Stimulated activated naive CD8-positive, alpha-beta T cell treated with anti-CD3 and anti-CD28 coated beads, Interleukin-15, amount 100 ng/mL, for 72 hours (primary cell): ENCODE results near the gene RD3L.
"Not testable (repeated sequence)": the region's sequence is repeated elsewhere in the genome, so short reads cannot be mapped to it uniquely, and the experiment has no call there.

Experiments
- ATAC-seq: fragments of 150-1000 bp; cut with Tn5 transposase; 2 replicates; pipeline ENCODE4 v1.10.0; 2021; ENCODE audit warnings: mild to moderate bottlenecking, moderate library complexity
- DNase-seq, 2 donors: peaks; one replicate each; pipeline ENCODE4 v3.0.0; 2021 to 2022
- H3K27ac Mint-ChIP-seq, 2 donors: one replicate each; pipeline ENCODE4 v1.8.0; 2022; ENCODE audit warnings: mild to moderate bottlenecking in 2 of 2, mixed read lengths in 2 of 2, moderate library complexity in 2 of 2
- H3K27me3 Mint-ChIP-seq: one replicate; pipeline ENCODE4 v1.8.0; 2022; ENCODE audit warnings: mixed read lengths
- H3K4me1 Mint-ChIP-seq: one replicate; pipeline ENCODE4 v1.8.0; 2022; ENCODE audit warnings: mild to moderate bottlenecking, mixed read lengths
- H3K4me3 Mint-ChIP-seq, 2 donors: one replicate each; pipeline ENCODE4 v1.8.0; 2022; ENCODE audit warnings: mild to moderate bottlenecking in 2 of 2, mixed read lengths in 2 of 2, moderate library complexity in 1 of 2
- H3K9me3 Mint-ChIP-seq, 2 donors: one replicate each; pipeline ENCODE4 v1.8.0; 2022; ENCODE audit warnings: mixed read lengths in 2 of 2

The RD3L gene

DNA sequence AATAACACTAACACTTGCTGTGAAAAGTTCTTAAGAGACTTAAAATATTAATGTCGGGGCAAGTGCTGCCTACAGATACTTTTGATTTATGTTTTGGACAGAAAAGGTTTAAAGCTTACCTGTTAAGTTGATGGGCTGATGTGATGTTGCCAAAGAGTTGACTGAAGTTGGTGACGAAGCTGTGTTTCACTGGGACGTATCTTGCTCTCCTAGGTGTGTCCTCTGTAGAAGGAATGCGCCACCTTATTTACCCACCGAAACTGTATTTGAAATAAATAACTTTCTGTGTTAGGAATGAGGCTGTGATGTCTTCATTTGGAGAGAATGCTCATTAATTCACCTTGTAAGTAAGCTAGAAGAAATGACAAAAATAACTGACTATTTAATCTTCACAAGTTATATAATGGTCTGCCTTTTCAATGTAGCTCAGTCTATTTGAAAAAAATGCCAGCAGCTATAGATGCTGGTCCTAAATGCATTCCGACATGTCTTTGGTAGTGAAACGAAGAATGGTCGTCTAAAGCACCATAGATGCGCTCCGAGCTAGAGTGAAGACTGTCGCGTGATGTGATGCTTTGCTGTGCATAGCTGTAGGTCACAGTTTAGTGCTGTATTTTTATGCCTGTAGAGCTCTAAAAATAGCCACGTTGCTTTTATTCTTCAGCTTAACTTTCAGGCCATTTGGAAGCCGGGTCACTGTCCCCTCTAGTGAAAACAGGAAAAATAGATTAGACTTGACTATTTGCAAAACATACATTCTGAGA, at the start of gene RD3L:
Gene RD3L (minus strand): TSS at position 557 of the 764 bp plus-strand sequence. CDS start 834 bp downstream, outside the sequence.
- no peak within 1 kb of the TSS for H3K4me3 Mint-ChIP-seq
- no peak within 1 kb of the TSS for H3K27ac Mint-ChIP-seq
- H3K9me3 Mint-ChIP-seq: no peaks in the 10 kb centered on the region
- ATAC-seq: no peak
- H3K4me1 Mint-ChIP-seq: no peaks in the 10 kb centered on the region
- no peak for DNase-seq
- H3K27me3 Mint-ChIP-seq: peaks cover 23% of the 10 kb centered on the region

DNA sequence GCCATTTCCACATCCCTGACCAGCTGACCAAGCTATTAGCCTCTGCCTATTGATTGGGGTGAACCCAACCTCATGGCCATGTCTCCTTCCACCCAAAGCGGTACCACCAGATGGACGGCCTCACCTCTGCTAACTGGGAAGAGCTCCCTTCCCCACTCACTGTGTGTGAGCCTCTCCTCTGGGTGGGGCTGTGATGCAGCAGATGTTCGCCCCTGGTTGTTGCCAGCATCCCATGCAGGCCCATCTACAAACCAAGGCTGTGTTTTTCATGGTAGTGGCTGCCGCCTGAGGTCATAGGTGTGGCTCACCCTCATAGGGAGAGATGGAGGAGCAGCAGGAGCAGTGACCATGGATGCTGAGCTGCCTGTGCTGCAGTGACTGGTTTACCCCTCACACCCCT, 47.6 kb upstream of the RD3L start:
- Mint-ChIP-seq H3K27ac (no peak overlapping the region), H3K4me1 (no peaks in the 10 kb centered on the region), H3K4me3 (no peak overlapping the region), H3K9me3 (peaks cover 7 to 14% of the 10 kb centered on the region in 2 donors), H3K27me3 (peaks cover 37% of the 10 kb centered on the region)
- DNase-seq: no peak
- no peak for ATAC-seq

DNA sequence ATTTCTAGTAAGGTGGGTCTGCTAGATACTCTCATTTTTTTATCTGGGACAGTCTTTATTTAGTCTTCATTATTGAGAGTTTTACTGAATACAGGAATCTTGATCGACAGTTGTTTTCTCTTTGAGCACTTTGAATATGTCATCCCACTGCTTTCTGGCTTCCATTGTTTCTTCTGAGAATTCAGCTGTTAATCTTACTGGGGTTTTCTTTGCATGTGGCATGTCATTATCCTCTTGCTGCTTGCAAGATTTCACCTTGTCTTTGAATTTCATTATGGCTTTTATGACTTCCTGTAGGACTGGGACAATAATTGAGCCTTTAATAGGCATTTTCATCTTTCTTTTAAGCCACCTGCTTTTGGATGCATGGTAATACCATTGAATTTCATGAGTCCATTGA, 46.7 kb upstream of the RD3L start:
- H3K27me3 Mint-ChIP-seq: peaks cover 39% of the 10 kb centered on the region
- H3K4me1 Mint-ChIP-seq: no peaks in the 10 kb centered on the region
- H3K27ac Mint-ChIP-seq: no peak overlapping the region
- H3K9me3 Mint-ChIP-seq: peaks cover 8 to 14% of the 10 kb centered on the region in 2 donors
- no peak for DNase-seq
- H3K4me3 Mint-ChIP-seq: no peak overlapping the region
- ATAC-seq: no peak

DNA sequence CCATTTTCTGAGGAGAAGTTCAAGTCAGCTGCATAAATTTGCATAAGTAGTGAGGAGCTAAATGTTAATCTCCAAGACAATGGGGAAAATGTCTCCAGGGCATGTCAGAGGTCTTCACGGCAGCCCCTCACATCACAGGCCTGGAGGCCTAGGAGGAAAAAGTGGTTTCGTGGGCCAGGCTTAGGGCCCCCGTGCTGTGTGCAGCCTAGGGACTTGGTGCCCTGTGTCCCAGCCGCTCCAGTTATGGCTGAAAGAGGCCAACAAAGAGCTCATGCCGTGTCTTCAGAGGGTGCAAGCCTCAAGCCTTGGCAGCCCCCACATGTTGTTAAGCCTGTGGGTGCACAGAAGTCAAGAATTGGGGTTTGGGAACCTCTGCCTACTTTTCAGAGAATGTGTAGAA, 41.9 kb upstream of the RD3L start:
- DNase-seq: no peak
- Mint-ChIP-seq H3K4me1 (no peaks in the 10 kb centered on the region), H3K27me3 (peaks cover 22% of the 10 kb centered on the region), H3K27ac (no peak overlapping the region), H3K4me3 (no peak overlapping the region), H3K9me3 (peaks cover 4 to 8% of the 10 kb centered on the region in 2 donors)
- ATAC-seq: no peak

DNA sequence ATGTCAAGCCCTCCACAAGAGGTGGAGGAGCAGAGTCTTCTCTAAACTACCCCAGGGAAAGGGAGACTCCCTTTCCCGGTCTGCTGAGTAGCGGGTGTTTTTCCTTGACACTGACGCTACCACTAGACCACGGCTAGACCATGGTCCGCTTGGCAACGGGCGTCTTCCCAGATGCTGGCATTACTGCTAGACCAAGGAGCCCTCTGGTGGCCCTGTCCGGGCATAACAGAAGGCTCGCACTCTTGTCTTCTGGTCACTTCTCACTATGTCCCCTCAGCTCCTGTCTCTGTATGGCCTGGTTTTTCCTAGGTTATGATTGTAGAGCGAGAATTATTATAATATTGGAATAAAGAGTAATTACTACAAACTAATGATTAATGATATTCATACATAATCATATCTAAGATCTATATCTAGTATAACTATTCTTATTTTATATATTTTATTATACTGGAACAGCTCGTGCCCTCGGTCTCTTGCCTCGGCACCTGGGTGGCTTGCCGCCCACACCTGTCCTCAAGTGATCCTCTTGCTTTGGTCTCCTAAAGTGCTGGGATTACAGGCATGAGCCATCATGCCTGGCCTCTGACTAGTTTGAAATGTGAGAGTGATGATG, 38.4 kb upstream of the RD3L start:
- ATAC-seq, H3K4me3 Mint-ChIP-seq, H3K27me3 Mint-ChIP-seq, H3K4me1 Mint-ChIP-seq, H3K27ac Mint-ChIP-seq, H3K9me3 Mint-ChIP-seq: not testable (repeated sequence)
- DNase-seq: peak in 1 of 2 donors; percentile 12

DNA sequence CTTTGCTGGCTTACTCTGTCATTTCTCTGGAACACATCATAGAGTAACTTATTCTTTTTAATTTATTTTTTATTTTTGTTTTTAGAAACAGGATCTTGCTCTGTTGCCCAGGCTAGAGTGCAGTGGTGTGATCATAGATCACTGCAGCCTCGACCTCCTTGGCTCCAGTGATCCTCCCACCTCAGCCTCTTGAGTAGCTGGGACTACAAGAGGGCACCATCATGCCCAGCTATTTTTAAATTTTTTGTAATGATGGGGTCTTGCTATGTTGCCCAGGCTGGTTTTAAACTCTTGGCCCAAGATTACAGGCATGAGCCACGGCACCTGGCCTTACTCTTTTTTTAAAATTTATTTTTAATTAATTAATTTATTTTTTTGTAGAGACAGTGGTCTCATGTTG, 32.2 kb upstream of the RD3L start:
- DNase-seq (no peak), ATAC-seq (no peak)
- Mint-ChIP-seq H3K27ac (no peak overlapping the region), H3K27me3 (peaks cover 7% of the 10 kb centered on the region), H3K9me3 (no peaks in the 10 kb centered on the region), H3K4me1 (no peaks in the 10 kb centered on the region), H3K4me3 (no peak overlapping the region)

DNA sequence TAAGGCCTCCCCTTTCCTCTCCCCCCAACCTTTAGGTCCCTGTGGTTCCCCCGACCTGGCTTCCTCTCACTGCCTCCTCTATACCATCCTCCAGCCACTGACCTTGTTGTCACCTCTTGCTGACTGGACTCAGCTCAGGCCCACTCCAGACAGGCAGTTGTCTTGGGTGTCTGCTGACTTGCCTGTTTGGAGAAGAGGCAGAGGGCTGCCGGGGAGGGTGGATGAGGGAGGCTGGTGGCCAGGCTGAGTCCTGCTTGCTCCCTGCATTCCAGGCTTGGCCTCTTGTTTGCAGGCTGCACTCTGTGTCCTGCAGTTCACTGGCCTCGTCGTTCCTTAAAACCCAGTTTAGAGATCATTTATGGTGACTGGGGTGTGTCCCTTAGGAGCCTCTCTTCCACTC, 31.0 kb upstream of the RD3L start:
- Mint-ChIP-seq H3K27ac (no peak overlapping the region), H3K4me1 (no peaks in the 10 kb centered on the region), H3K4me3 (no peak overlapping the region), H3K27me3 (peaks cover 7% of the 10 kb centered on the region), H3K9me3 (no peaks in the 10 kb centered on the region)
- ATAC-seq (no peak), DNase-seq (no peak)

DNA sequence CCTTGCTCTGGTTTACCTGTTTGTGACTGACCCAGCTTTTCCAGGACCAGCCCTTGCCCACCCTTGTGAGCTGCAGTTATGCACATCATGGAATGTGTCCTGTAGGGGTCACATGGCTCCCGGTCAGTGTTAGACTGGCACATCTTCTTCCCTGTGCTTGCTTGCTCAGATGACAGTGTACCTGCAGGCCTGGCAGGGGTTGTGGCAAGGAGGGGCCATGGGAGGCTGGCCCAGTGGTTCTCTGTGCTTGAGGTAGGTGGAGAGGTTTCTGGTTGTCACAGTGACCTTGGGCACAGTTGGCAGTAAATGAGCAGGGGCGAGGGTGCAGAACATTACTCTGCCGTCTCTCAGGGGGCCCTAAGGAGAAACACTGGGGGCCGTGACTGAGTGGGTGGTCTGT, 27.6 kb upstream of the RD3L start:
- no peaks in the 10 kb centered on the region for H3K9me3 Mint-ChIP-seq
- no peak overlapping the region for H3K27ac Mint-ChIP-seq
- H3K4me1 Mint-ChIP-seq: no peaks in the 10 kb centered on the region
- ATAC-seq (no peak), DNase-seq (no peak)
- no peak overlapping the region for H3K4me3 Mint-ChIP-seq
- H3K27me3 Mint-ChIP-seq: peaks cover 7% of the 10 kb centered on the region

DNA sequence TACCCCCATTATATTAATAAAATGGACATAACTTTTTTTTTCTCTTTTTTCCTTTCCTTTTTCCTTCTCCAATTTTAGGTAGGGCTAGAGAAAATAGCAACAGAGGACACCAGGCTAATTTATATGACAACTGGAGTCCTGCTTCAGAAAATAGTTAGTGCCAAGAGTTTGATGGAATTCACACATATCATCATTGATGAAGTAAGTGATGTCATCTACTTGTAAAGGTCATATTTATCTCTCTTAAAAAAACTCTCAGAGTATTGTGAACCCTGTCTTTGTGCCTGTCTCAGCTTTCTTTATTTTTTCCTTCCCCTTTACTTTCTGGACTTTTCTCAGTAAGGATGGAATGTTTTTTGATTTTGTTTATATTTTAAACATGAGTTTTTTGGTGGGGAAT, 24.3 kb upstream of the RD3L start:
- no peaks in the 10 kb centered on the region for H3K4me1 Mint-ChIP-seq
- DNase-seq: no peak
- H3K27me3 Mint-ChIP-seq: peaks cover 3% of the 10 kb centered on the region
- no peaks in the 10 kb centered on the region for H3K9me3 Mint-ChIP-seq
- H3K27ac Mint-ChIP-seq: no peak overlapping the region
- no peak overlapping the region for H3K4me3 Mint-ChIP-seq
- no peak for ATAC-seq

DNA sequence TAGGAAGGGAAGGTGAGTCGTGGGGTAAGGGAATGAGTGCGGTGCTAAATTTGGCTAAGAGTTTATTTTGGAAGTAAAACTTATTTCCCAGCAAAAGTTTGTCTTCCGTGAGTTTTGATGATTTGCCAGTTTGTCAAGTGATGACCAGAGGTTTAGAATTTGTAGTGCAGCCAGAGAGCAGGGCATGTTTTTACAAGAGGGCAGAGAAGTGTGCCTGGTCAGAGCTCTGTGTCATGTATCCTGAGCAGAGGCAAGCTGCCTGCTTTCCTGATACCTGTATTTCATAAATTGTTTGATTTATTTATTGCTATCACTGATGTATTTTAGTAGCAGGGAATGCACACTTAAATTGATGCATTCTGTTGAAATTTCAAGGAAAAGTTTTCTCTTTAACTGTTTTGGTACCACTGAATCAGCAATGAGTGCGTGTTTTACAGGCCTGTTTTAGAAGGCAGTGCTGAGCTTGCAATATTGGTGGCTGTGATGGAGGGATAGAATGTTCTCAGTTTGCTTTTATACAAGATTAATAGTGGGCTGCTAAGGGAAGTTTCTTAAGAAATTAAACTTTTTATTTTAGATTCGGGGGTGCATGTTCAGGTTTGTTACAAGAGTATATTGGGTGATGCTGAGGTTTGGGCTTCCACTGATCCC, 19.7 kb upstream of the RD3L start:
- H3K27me3 Mint-ChIP-seq: no peaks in the 10 kb centered on the region
- H3K27ac Mint-ChIP-seq: no peak overlapping the region
- no peak for ATAC-seq
- H3K4me1 Mint-ChIP-seq: no peaks in the 10 kb centered on the region
- no peak overlapping the region for H3K4me3 Mint-ChIP-seq
- H3K9me3 Mint-ChIP-seq: no peaks in the 10 kb centered on the region
- DNase-seq: no peak

DNA sequence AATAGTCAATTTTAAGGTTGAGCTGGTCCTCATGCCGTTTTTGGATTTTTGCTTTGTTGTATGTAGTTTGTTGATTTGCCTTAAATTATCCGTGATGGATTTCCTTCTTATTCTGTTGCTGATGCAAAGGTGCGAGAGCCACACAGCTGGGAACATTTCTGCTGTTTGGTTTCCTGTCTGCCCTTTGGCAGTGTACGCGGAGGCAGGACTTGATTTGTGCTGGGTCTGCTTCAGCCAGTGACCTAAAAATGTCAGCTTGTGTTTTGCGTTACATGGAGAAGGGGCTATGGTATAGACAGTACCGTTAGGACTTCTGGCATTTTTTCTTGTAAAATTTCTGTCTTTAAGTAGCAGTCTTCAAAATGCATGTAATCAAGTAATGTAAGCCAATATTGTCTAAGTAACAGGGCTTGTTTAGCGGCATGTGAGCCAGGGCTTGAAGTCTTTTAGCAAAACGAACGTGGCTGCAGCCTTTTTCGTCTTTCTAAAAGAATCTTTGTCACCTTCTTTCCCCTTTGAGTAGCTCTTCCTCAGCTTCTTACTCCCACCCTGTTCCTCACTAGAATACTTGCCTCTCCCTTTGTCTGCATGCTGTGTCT, 18.2 kb upstream of the RD3L start:
- ATAC-seq (no peak), DNase-seq (no peak)
- Mint-ChIP-seq H3K4me3 (no peak overlapping the region), H3K27me3 (no peaks in the 10 kb centered on the region), H3K9me3 (no peaks in the 10 kb centered on the region), H3K27ac (no peak overlapping the region), H3K4me1 (no peaks in the 10 kb centered on the region)

DNA sequence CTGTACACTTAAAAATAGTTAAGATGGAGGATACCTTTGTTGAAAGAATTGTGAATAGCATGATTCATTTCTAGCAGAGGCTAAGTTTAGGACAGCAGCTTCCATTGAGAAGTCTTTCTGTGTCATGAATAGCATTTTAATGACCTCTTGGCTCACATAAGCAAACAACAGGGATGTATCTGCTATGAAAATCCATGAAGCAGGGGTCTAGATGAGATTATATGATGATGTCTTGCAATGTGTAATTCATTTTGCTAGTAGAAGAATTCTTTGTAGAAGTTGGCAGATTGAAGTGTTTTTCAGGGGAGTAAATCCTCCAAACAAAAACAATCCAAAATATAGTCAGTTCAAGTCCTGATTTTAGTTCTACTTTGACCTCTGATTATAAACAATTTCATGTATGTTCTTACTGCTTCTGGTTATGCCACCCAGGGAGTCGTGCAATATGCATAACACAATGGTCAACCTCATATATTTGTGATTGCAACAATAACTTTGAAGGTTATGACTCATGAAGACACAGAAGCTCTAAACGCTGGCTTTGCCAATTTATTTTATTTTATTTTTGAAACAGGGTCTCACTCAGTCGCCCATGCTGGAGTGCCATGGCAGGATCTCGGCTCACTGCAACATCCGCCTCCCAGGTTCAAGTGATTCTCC, 6.9 kb upstream of the RD3L start:
- H3K27ac Mint-ChIP-seq: no peak overlapping the region
- DNase-seq: no peak
- H3K9me3 Mint-ChIP-seq: no peaks in the 10 kb centered on the region
- H3K4me3 Mint-ChIP-seq: no peak overlapping the region
- H3K27me3 Mint-ChIP-seq: peaks cover 37% of the 10 kb centered on the region
- no peak for ATAC-seq
- no peaks in the 10 kb centered on the region for H3K4me1 Mint-ChIP-seq

DNA sequence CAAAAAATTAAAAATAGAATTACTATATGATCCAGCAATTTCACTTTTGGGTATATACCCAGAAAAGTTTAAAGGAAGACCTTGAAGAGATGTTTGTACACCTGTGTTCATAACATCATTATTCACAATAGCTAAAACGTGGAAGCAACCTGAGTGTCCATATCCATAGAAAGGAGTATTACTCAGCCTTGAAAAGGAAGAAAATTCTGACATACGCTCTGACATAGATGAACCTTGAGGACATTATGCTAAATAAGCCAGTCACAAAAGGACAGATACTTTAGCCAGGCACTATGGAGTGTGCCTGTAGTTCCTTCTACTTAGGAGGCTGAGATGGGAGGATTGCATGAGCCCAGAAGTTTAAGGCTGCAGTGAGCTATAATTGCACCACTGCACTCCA, 6.1 kb upstream of the RD3L start:
- Mint-ChIP-seq H3K27ac (no peak overlapping the region), H3K4me3 (no peak overlapping the region), H3K27me3 (peaks cover 36% of the 10 kb centered on the region), H3K4me1 (no peaks in the 10 kb centered on the region), H3K9me3 (no peaks in the 10 kb centered on the region)
- DNase-seq: no peak
- no peak for ATAC-seq

DNA sequence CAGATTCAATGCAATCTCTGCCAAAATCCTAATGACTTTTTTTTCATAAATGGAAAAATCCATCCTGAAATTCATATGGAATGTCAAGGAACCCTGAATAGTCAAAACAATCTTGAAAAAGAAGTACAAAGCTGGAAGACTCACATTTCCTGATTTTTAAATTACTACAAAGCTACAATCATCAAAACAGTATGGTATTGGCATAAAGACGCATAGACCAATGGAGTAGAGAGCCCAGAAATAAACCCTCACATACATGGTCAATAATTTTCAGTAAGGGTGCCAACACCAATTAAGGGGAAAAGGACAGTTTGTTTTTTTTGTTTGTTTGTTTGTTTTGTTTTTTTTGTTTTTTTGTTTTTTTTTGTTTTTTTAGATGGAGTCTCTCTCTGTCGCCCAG, 4.6 kb upstream of the RD3L start:
- no peak for DNase-seq
- H3K27me3 Mint-ChIP-seq: peaks cover 35% of the 10 kb centered on the region
- no peak overlapping the region for H3K27ac Mint-ChIP-seq
- no peak for ATAC-seq
- H3K4me3 Mint-ChIP-seq: no peak overlapping the region
- H3K4me1 Mint-ChIP-seq: no peaks in the 10 kb centered on the region
- no peaks in the 10 kb centered on the region for H3K9me3 Mint-ChIP-seq

DNA sequence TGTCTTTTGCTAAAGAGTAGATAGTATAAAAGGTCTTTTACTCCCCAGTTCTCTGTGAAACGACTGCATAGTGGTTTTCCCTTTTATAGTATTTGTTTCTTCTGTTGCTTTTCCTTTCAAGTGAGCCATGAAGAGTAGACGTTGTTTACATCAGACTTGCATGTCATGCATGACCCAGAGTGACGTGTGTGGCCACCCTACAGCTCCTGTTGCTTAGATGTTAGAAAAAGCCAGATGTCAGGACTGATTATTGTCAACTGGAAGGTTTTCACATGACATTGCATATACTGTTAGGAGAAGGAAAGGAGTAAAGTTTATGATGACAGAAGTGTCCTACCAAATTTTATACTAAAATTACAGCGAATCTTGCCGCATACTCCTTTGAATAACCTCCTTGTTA, 1.3 kb upstream of the RD3L start:
- H3K4me1 Mint-ChIP-seq: no peaks in the 10 kb centered on the region
- no peaks in the 10 kb centered on the region for H3K9me3 Mint-ChIP-seq
- no peak overlapping the region for H3K27ac Mint-ChIP-seq
- H3K27me3 Mint-ChIP-seq: peaks cover 23% of the 10 kb centered on the region
- no peak for ATAC-seq
- H3K4me3 Mint-ChIP-seq: no peak overlapping the region
- no peak for DNase-seq

DNA sequence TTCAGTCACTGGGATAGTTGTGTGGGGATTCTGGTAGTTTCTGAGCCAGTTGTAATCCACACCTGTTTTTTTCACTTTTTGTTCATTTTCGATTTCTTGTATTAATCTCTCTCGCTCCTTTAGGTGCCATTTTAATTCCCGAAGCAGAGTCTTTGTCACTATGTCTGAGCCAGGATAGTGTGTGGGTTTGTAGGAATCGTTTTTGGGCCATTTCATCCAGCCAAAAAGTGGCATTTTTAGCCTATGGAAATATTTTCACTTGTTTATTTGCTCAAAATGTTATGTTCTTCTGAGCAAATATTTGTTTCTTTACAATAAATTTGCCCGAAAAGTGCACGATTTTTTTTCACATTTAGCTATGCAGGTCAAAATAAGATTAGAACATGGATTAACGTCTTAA, 867 bp downstream of the RD3L start:
- Mint-ChIP-seq H3K4me1 (no peaks in the 10 kb centered on the region), H3K27me3 (peaks cover 23% of the 10 kb centered on the region), H3K9me3 (no peaks in the 10 kb centered on the region), H3K4me3 (no peak overlapping the region), H3K27ac (no peak overlapping the region)
- DNase-seq (no peak), ATAC-seq (no peak)
